Smooth muscle cell (in vitro differentiated cells): ENCODE results near the gene CD151. TPM values are rescaled to one million over a fixed set of nuclear protein-coding genes. Genes with fewer than 3 reads are reported as not detected.

ENCODE experiments used
- DNase-seq: peaks from one replicate; lab custom pipeline; 2025; ENCODE audit not compliant: unreplicated experiment; lab: John Stamatoyannopoulos, UW
- H2AFZ ChIP-seq: fragments of 200-600 bp; sonication (generic); 2 replicates; pipeline ENCODE4 v1.6.0; 2016; ENCODE audit warnings: antibody characterized with exemption, low read depth, mild to moderate bottlenecking
- H3F3A ChIP-seq: fragments of 200-600 bp; sonication (generic); 2 replicates; pipeline ENCODE4 v1.6.0; 2017; ENCODE audit warnings: antibody characterized with exemption, low read depth
- H3K27ac ChIP-seq: fragments of 200-600 bp; sonication (generic); 2 replicates; pipeline ENCODE4 v1.5.1; 2016; ENCODE audit warnings: low read depth, mild to moderate bottlenecking
- H3K27me3 ChIP-seq: fragments of 200-600 bp; sonication (generic); 2 replicates; pipeline ENCODE4 v1.6.1; 2016; ENCODE audit warnings: low read depth, mild to moderate bottlenecking
- H3K36me3 ChIP-seq: fragments of 200-600 bp; sonication (generic); 2 replicates; pipeline ENCODE4 v1.5.1; 2016; ENCODE audit warnings: low read depth
- H3K4me1 ChIP-seq: fragments of 200-600 bp; sonication (generic); 2 replicates; pipeline ENCODE4 v1.5.1; 2016; ENCODE audit warnings: low read depth
- H3K4me2 ChIP-seq: fragments of 200-600 bp; sonication (generic); 2 replicates; pipeline ENCODE4 v1.6.0; 2016; ENCODE audit warnings: mild to moderate bottlenecking
- H3K4me3 ChIP-seq: fragments of 200-600 bp; sonication (generic); 2 replicates; pipeline ENCODE4 v1.5.1; 2016; ENCODE audit warnings: mild to moderate bottlenecking
- H3K79me2 ChIP-seq: fragments of 200-600 bp; sonication (generic); 2 replicates; pipeline ENCODE4 v1.6.0; 2016; ENCODE audit warnings: low read depth, mild to moderate bottlenecking
- H3K9ac ChIP-seq: fragments of 200-600 bp; sonication (generic); 2 replicates; pipeline ENCODE4 v1.6.0; 2016; ENCODE audit warnings: low read depth
- H3K9me3 ChIP-seq: fragments of 200-600 bp; sonication (generic); replicated peaks from 2 replicates; pipeline ENCODE4 v1.5.1; 2016; ENCODE audit warnings: low read depth
- H4K20me1 ChIP-seq: fragments of 200-600 bp; sonication (generic); 2 replicates; pipeline ENCODE4 v1.6.0; 2016; ENCODE audit warnings: low read depth
- WGBS: methylation state at CpG from one replicate; pipeline ENCODE4 v1.1.7; 2016; ENCODE audit warnings: low lambda C conversion rate; 5-methylcytosine and 5-hydroxymethylcytosine counted together
- polyA plus RNA-seq: library from polyadenylated mRNA; unstranded; fragments of >200 nt; fragmentation: Nextera tagmentation; extraction: Ambion mirVana; gene quantifications from 2 replicates; pipeline ENCODE4 v1.2.1, GENCODE V29; 2016
- total RNA-seq: library from RNA; depleted of rRNA; stranded (reverse); fragments of >200 nt; gene quantifications from 2 replicates; pipeline ENCODE4 v1.2.3, GENCODE V29; 2014
- TF ChIP-seq, protein P1 (sequence below): fragments of 200-600 bp; sonication (generic); IDR thresholded peaks from 2 replicates; pipeline ENCODE4 v1.5.1; 2017; ENCODE audit warnings: borderline replicate concordance, mild to moderate bottlenecking, antibody characterized with exemption; ENCODE audit not compliant: insufficient read depth, poor library complexity, severe bottlenecking

CD151 gene
- total and polyA plus RNA-seq, 2 experiments from 2014 or later, result 256 to 391 TPM

DNA sequence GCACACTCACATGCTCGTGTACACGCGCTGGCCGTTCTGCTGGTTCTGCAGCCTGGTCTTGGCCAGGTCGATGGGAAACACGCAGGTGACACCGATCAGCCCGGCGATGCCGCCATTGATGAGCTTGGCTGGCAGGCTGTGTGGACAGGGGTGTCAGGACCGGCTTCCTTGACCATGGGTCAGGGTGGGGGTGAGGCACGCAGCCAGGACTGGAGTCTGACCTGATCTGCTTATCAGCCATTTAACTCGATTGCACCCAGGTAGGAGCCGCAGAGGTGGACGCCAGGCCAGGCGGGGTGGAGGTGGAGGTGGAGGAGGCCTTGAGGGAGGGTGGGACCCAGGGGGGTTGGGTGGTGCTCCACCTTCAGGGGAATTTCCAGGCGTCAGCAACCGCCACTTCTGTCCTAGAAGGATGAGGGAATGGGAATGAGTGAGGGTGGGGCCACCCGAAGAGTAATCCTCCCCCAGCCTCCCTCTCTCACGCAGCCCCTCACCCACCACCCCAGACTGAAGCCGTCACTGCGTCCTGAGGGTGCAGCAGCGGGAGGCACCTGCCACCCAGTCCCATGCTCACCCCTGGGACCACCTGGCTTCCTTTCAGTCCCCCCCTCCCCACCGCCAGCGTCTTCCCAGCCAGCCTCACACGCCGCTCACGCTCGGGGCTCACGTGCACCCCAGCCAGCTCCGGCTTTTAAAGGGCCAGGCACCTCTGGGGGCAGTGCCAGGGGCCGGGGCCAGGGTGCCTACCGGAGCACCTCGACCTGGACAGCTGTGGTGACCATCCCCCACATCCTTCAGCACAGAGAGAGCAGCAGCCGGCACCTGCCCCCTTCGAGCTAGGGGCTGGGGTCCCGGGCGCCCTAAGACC is 37.8 kb upstream of the CD151 start:
- DNase-seq, result no peak
- TF ChIP-seq, protein P1, sequence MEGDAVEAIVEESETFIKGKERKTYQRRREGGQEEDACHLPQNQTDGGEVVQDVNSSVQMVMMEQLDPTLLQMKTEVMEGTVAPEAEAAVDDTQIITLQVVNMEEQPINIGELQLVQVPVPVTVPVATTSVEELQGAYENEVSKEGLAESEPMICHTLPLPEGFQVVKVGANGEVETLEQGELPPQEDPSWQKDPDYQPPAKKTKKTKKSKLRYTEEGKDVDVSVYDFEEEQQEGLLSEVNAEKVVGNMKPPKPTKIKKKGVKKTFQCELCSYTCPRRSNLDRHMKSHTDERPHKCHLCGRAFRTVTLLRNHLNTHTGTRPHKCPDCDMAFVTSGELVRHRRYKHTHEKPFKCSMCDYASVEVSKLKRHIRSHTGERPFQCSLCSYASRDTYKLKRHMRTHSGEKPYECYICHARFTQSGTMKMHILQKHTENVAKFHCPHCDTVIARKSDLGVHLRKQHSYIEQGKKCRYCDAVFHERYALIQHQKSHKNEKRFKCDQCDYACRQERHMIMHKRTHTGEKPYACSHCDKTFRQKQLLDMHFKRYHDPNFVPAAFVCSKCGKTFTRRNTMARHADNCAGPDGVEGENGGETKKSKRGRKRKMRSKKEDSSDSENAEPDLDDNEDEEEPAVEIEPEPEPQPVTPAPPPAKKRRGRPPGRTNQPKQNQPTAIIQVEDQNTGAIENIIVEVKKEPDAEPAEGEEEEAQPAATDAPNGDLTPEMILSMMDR, result no peak
- H3K4me1 ChIP-seq, result peaks cover 16% of the 10 kb centered on the region
- H2AFZ ChIP-seq, result no peak overlapping the region
- H3K4me3 ChIP-seq, result no peak overlapping the region
- H3K79me2 ChIP-seq, result no peaks in the 10 kb centered on the region
- H3K9me3 ChIP-seq, result no peaks in the 10 kb centered on the region
- H3F3A ChIP-seq, result peaks cover 9% of the 10 kb centered on the region
- peaks cover 18% of the 10 kb centered on the region for H4K20me1 ChIP-seq
- H3K4me2 ChIP-seq, result no peak overlapping the region
- H3K27ac ChIP-seq, result no peak overlapping the region
- no peak overlapping the region for H3K9ac ChIP-seq
- no peaks in the 10 kb centered on the region for H3K36me3 ChIP-seq
- H3K27me3 ChIP-seq, result no peaks in the 10 kb centered on the region
- WGBS, result 95% methylated on average over 27 of the region's 38 CpGs

- Histone ChIP-seq H3K9ac (peak overlapping the region; percentile 84), H3K9me3 (no peaks in the 10 kb centered on the region), H3K4me2 (peak overlapping the region; percentile 98), H3K27me3 (no peaks in the 10 kb centered on the region), H2AFZ (no peak overlapping the region), H3K79me2 (no peaks in the 10 kb centered on the region), H3K36me3 (no peaks in the 10 kb centered on the region), H3F3A (peaks cover 9% of the 10 kb centered on the region), H4K20me1 (peaks cover 18% of the 10 kb centered on the region), H3K4me3 (peak overlapping the region; percentile 70), H3K4me1 (peaks cover 16% of the 10 kb centered on the region), H3K27ac (peak overlapping the region; percentile 83)
- TF ChIP-seq, protein P1, result no peak
- WGBS, result 43% methylated on average over 26 of the region's 26 CpGs
- peak; percentile 72 for DNase-seq
Observed at GRCh38 chr11:795634-796564, 36.9 kb upstream of the CD151 start.

GRCh38 chr11:796565-797295 is 36.0 kb upstream of the CD151 start:
- no peaks in the 10 kb centered on the region for H3K9me3 ChIP-seq
- DNase-seq, result no peak
- peaks cover 18% of the 10 kb centered on the region for H4K20me1 ChIP-seq
- peak overlapping the region; percentile 84 for H3K9ac ChIP-seq
- H3K4me1 ChIP-seq, result peaks cover 16% of the 10 kb centered on the region
- no peaks in the 10 kb centered on the region for H3K79me2 ChIP-seq
- no peaks in the 10 kb centered on the region for H3K27me3 ChIP-seq
- 54% methylated on average over 18 of the region's 18 CpGs for WGBS
- H3K4me3 ChIP-seq, result peak overlapping the region; percentile 70
- TF ChIP-seq, protein P1, result no peak
- peaks cover 4% of the 10 kb centered on the region for H3F3A ChIP-seq
- peak overlapping the region; percentile 83 for H3K27ac ChIP-seq
- H3K4me2 ChIP-seq, result peak overlapping the region; percentile 98
- H3K36me3 ChIP-seq, result no peaks in the 10 kb centered on the region
- H2AFZ ChIP-seq, result no peak overlapping the region
